HFF-Myc (cell line): ENCODE results near the gene NARS2.

Experiments used
- DNase-seq: peaks from one replicate; pipeline ENCODE4 v3.0.0-alpha.2; 2011; ENCODE audit warnings: low read depth; ENCODE audit errors: extremely low read depth
- H3K4me3 ChIP-seq: replicated peaks from 2 replicates; pipeline ENCODE4 v1.5.1; 2011; ENCODE audit warnings: low read depth, mild to moderate bottlenecking, control low read depth, low read length
- TF ChIP-seq, protein P1 (sequence below): IDR thresholded peaks from 2 replicates; pipeline ENCODE4 v1.5.1; 2012; ENCODE audit warnings: mild to moderate bottlenecking, low read depth, low read length, control low read depth; ENCODE audit errors: missing control alignments

The NARS2 gene

DNA sequence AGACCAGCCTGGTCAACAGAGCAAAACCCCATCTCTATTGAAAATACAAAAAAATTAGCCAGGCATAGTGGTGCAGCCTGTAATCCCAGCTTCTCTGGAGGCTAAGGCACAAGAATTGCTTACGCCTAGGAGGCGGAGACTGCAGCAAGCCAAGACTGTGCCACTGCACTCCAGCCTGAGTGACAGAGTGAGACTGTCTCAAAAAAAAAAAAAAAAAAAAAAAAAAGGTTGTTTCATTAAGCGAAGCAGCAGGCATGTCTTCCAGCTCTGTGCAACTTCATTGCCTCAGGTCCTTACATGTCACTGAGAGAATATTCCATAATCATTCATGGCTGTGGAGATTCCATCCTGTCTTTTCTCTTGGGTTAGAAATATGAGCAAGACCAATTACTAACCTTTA, 174.0 kb downstream of the NARS2 start:
- no peak overlapping the region for H3K4me3 ChIP-seq
- TF ChIP-seq, protein P1, sequence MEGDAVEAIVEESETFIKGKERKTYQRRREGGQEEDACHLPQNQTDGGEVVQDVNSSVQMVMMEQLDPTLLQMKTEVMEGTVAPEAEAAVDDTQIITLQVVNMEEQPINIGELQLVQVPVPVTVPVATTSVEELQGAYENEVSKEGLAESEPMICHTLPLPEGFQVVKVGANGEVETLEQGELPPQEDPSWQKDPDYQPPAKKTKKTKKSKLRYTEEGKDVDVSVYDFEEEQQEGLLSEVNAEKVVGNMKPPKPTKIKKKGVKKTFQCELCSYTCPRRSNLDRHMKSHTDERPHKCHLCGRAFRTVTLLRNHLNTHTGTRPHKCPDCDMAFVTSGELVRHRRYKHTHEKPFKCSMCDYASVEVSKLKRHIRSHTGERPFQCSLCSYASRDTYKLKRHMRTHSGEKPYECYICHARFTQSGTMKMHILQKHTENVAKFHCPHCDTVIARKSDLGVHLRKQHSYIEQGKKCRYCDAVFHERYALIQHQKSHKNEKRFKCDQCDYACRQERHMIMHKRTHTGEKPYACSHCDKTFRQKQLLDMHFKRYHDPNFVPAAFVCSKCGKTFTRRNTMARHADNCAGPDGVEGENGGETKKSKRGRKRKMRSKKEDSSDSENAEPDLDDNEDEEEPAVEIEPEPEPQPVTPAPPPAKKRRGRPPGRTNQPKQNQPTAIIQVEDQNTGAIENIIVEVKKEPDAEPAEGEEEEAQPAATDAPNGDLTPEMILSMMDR = no peak
- no peak for DNase-seq

DNA sequence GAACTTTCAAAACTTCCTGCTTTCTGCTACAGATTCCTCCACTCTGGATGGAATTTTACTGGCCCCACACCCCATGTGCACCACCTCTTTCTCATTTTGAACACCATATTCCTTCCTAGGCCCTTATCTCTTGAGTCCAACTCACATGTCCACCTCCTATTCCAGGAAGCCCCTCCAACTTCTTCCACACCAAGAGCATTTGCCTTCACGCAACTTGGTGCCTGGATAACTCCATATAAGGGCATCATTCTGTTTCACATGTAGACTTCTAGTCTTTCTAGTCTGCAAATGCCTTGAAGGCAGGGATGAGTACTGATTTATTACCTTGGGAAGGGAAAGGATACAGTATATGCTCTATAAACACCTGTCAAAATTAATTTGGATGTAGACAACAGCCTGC, 174.5 kb downstream of the NARS2 start:
- TF ChIP-seq, protein P1 = no peak
- no peak for DNase-seq
- H3K4me3 ChIP-seq = no peak overlapping the region

DNA sequence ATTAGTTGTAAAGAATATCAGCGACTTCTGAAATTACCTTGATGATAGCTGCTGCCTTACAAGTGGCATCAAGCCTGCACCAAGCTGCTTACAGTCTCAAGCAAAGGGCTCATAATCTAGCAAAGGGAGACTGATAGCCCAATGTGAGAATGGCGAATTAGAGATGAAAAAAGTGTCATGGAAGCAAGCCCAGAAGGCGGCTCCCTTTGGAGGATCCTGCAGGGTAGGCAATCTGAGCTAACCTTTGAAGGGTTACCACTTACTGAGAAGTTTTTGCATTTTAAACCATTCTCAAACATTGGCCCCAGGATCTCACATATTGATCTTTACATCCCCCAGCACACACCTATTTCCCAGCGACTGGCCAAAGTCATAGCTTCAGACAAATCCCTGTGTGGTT, 175.5 kb downstream of the NARS2 start:
- no peak overlapping the region for H3K4me3 ChIP-seq
- DNase-seq = no peak
- TF ChIP-seq, protein P1 = no peak

DNA sequence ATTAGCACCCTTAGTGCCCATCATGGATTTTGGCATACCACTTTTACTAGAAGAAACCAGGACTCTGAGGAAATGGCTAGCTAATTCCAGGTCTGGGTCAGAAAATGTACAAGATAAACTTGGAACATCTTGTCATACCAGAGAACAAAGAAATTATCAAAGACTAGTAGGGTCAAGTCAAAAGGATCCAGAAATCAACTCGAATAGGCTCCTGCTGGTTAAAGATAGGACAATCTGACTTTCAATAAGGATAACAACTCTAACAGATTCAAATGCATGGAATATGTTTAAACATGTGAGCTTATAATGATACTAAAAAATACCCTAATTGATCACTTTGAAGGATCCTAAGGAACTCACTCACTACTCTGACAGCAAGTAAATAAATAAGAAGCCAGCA, 175.9 kb downstream of the NARS2 start:
- no peak for DNase-seq
- TF ChIP-seq, protein P1 = no peak

DNA sequence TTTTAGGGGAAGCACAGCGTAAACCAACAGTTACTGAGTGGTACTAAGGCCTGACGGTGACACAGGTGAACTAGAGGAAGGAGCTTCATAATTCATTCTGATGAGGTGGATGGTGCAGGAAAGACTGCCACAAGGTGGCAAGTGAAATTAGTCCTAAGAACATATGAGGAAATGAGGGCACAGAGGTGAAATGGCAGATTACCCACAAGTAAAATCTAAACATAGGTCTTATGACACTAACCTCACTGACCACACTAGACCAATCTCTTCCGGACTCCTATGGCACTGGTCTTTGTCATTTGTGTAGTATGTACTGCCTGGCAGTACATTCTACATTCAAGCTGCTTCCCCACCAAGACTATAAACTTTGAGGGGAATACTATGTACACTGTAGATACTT, 177.3 kb downstream of the NARS2 start:
- TF ChIP-seq, protein P1 = no peak
- no peak for DNase-seq
- H3K4me3 ChIP-seq = no peak overlapping the region

More for the DNA sequence above, 175.9 kb downstream of the NARS2 start:
- H3K4me3 ChIP-seq = no peak overlapping the region

DNA sequence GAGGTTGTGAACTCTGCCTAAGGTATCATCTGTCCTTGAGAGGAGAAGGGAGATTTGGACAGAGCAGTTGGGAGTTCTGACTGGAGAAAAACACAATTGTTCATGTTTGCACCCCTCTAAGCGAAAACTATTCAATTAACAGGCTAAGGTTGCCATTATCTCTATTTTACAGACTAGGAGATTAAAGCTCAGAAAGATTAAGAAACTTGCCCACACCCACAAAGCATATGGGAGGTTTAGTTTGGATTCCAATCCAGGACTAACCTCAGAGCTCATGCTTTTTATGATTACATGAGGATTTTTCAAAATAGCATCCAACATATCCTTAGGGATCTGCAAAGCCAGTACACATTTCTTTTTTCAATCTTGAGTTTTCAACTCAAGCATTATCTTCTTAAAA, 179.1 kb downstream of the NARS2 start:
- DNase-seq = no peak
- H3K4me3 ChIP-seq = no peak overlapping the region
- TF ChIP-seq, protein P1 = no peak

DNA sequence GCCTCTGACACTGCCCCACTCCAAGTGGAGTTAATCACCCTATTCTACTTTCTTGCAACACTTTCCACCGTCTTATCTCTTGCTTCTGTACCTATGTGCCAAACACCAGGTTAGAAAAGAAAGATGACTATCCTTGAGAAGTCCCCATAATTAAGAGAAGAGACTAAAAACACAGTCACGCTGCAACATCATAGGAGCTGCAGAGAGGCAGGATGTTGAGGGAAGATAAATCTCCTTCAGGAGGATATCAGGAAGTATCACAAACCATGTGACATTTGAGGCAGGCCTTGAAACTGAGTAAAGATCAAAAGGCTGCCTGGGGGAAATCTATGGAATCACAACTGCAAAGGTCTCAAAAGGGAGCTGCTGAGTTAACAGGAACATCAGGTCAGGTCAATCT, 181.8 kb downstream of the NARS2 start:
- TF ChIP-seq, protein P1 = no peak
- H3K4me3 ChIP-seq = no peak overlapping the region
- no peak for DNase-seq
